H1 (cell line): ENCODE results near the gene TRPV4. TPM values are rescaled to one million over a fixed set of nuclear protein-coding genes. Genes with fewer than 3 reads are reported as not detected.

Experiments
- CTCF ChIA-PET: fragments of 300-600 bp; sonication (Branson Sonifier 250); formaldehyde crosslinking; loops from one replicate; lab custom pipeline; 2021; ENCODE audit not compliant: partially characterized antibody; lab: Charles Lee
- POLR2A ChIA-PET: fragments of 300-600 bp; sonication (Branson Sonifier 250); formaldehyde crosslinking; loops from one replicate; lab custom pipeline; 2021; ENCODE audit warnings: inconsistent platforms; ENCODE audit not compliant: partially characterized antibody; lab: Charles Lee
- DNase-seq, 2 experiments: peaks; one replicate each; pipeline versions ENCODE4 v3.0.0 to v3.0.0-alpha.2; 2010 to 2022; ENCODE audit warnings: low spot score in 2 of 2, low read depth in 1 of 2, mixed read lengths in 1 of 2
- FAIRE-seq: peaks from 2 replicates; lab custom pipeline; 2011; peaks lifted over from hg19 to GRCh38; lab: Jason Lieb, UNC
- H2AFZ ChIP-seq: 2 replicates; pipeline ENCODE4 v1.8.1; 2012; ENCODE audit warnings: low read length, inconsistent platforms
- H2AK5ac ChIP-seq: 2 replicates; pipeline ENCODE4 v1.6.1; 2013; ENCODE audit warnings: low read depth, low read length
- H2BK120ac ChIP-seq: replicated peaks from 2 replicates; pipeline ENCODE3; 2013; ENCODE audit warnings: low read depth, low read length, inconsistent platforms
- H2BK12ac ChIP-seq: 2 replicates; pipeline ENCODE4 v1.6.1; 2013; ENCODE audit warnings: low read depth, low read length
- H2BK15ac ChIP-seq: 2 replicates; pipeline ENCODE4 v1.6.1; 2013; ENCODE audit warnings: low read length
- H2BK20ac ChIP-seq: 2 replicates; pipeline ENCODE4 v1.6.1; 2013; ENCODE audit warnings: low read length
- H2BK5ac ChIP-seq: 2 replicates; pipeline ENCODE4 v1.6.1; 2013; ENCODE audit warnings: low read depth, low read length
- H3K14ac ChIP-seq: 2 replicates; pipeline ENCODE4 v1.6.1; 2013; ENCODE audit warnings: inconsistent platforms; ENCODE audit not compliant: insufficient read length
- H3K18ac ChIP-seq: 2 replicates; pipeline ENCODE4 v1.6.1; 2013; ENCODE audit warnings: low read length; ENCODE audit errors: extremely low read depth
- H3K23ac ChIP-seq: 2 replicates; pipeline ENCODE4 v1.6.1; 2013; ENCODE audit warnings: inconsistent platforms; ENCODE audit not compliant: insufficient read length
- H3K23me2 ChIP-seq: 2 replicates; pipeline ENCODE4 v1.6.1; 2013; ENCODE audit warnings: low read depth, low read length
- H3K27ac ChIP-seq: 2 replicates; pipeline ENCODE4 v1.6.1; 2011; ENCODE audit warnings: low read depth, low read length, inconsistent platforms
- H3K27me3 ChIP-seq, 4 experiments: replicated peaks in 1 of 4; 1 replicate in 1 of 4; 2 replicates in 3 of 4; pipeline versions ENCODE4 v1.6.1 to v1.8.1; 2011 to 2013; ENCODE audit warnings: low read length in 3 of 4, mild to moderate bottlenecking in 3 of 4, inconsistent platforms in 2 of 4, mixed read lengths in 2 of 4, moderate library complexity in 1 of 4; ENCODE audit not compliant: control insufficient read depth in 3 of 4, insufficient read depth in 3 of 4; ENCODE audit errors: extremely low read depth in 1 of 4
- H3K36me3 ChIP-seq, 4 experiments: 2 replicates each; pipeline versions ENCODE4 v1.6.1 to v1.8.1; 2011 to 2013; ENCODE audit warnings: mild to moderate bottlenecking in 4 of 4, low read length in 3 of 4, moderate library complexity in 2 of 4, control low read depth in 1 of 4, inconsistent platforms in 1 of 4; ENCODE audit not compliant: insufficient read depth in 4 of 4, control insufficient read depth in 2 of 4
- H3K4ac ChIP-seq: replicated peaks from 2 replicates; pipeline ENCODE3; 2013; ENCODE audit warnings: low read length, low read depth, mixed read lengths, inconsistent platforms; ENCODE audit not compliant: insufficient read length
- H3K4me1 ChIP-seq, 4 experiments: replicated peaks in 1 of 4; 1 replicate in 1 of 4; 2 replicates in 3 of 4; pipeline versions ENCODE4 v1.6.1 to v1.8.1; 2011 to 2013; ENCODE audit warnings: low read length in 3 of 4, inconsistent platforms in 2 of 4, mixed read lengths in 1 of 4; ENCODE audit not compliant: insufficient read depth in 4 of 4, control insufficient read depth in 3 of 4
- H3K4me2 ChIP-seq, 2 experiments: 2 replicates each; pipeline versions ENCODE4 v1.6.1 to v1.8.1; 2011 to 2013; ENCODE audit warnings: low read depth in 2 of 2, low read length in 2 of 2, control low read depth in 1 of 2, inconsistent platforms in 1 of 2, mild to moderate bottlenecking in 1 of 2; ENCODE audit not compliant: insufficient read depth in 1 of 2
- H3K4me3 ChIP-seq, 4 experiments: fragments of 200-600, 300-600 bp in 1 of 4; sonication (generic), shearing (Covaris generic), sonication (Bioruptor Twin) in 1 of 4; 2 replicates each; pipeline versions ENCODE4 v1.5.1 to v1.8.1; 2011 to 2016; ENCODE audit warnings: low read length in 4 of 4, low read depth in 3 of 4, control low read depth in 2 of 4, inconsistent platforms in 2 of 4, mild to moderate bottlenecking in 2 of 4, mixed read lengths in 1 of 4, moderate library complexity in 1 of 4; ENCODE audit not compliant: insufficient read depth in 2 of 4; ENCODE audit errors: extremely low read depth in 1 of 4
- H3K56ac ChIP-seq: replicated peaks from 2 replicates; pipeline ENCODE3; 2013; ENCODE audit warnings: low read depth, mild to moderate bottlenecking, mixed read lengths, low read length, inconsistent platforms; ENCODE audit not compliant: insufficient read length
- H3K79me1 ChIP-seq: 2 replicates; pipeline ENCODE4 v1.6.1; 2013; ENCODE audit warnings: low read depth, low read length, control low read depth
- H3K79me2 ChIP-seq, 2 experiments: 2 replicates each; pipeline versions ENCODE4 v1.6.1 to v1.8.1; 2012 to 2013; ENCODE audit warnings: low read length in 2 of 2, mild to moderate bottlenecking in 2 of 2, inconsistent platforms in 1 of 2; ENCODE audit not compliant: insufficient read depth in 2 of 2, control insufficient read depth in 1 of 2
- H3K9ac ChIP-seq, 4 experiments: replicated peaks in 1 of 4; 1 replicate in 1 of 4; 2 replicates in 3 of 4; pipeline versions ENCODE4 v1.6.1 to v1.8.1; 2011 to 2013; ENCODE audit warnings: low read depth in 3 of 4, low read length in 3 of 4, control low read depth in 2 of 4, mild to moderate bottlenecking in 2 of 4, moderate library complexity in 2 of 4, inconsistent platforms in 1 of 4; ENCODE audit errors: extremely low read depth in 1 of 4
- H3K9me3 ChIP-seq, 2 experiments: 2 replicates each; pipeline versions ENCODE4 v1.6.1 to v1.8.1; 2012 to 2013; ENCODE audit warnings: mild to moderate bottlenecking in 2 of 2, moderate library complexity in 2 of 2, control low read depth in 1 of 2, inconsistent platforms in 1 of 2, low read depth in 1 of 2, low read length in 1 of 2, mixed read lengths in 1 of 2; ENCODE audit not compliant: insufficient read depth in 2 of 2
- H4K20me1 ChIP-seq, 2 experiments: replicated peaks in 1 of 2; 2 replicates each; pipeline versions ENCODE3 to v1.8.1; 2011 to 2013; ENCODE audit warnings: inconsistent platforms in 2 of 2, low read length in 2 of 2, mild to moderate bottlenecking in 1 of 2; ENCODE audit not compliant: insufficient read depth in 2 of 2, control insufficient read depth in 1 of 2
- H4K5ac ChIP-seq: 2 replicates; pipeline ENCODE4 v1.6.1; 2013; ENCODE audit warnings: low read length, low read depth, mixed read lengths, inconsistent platforms; ENCODE audit not compliant: insufficient read length
- H4K8ac ChIP-seq: 2 replicates; pipeline ENCODE4 v1.8.0; 2013; ENCODE audit warnings: mild to moderate bottlenecking, moderate library complexity, low read length, inconsistent platforms; ENCODE audit not compliant: insufficient read depth; ENCODE audit errors: extremely low read depth
- H4K91ac ChIP-seq: replicated peaks from 2 replicates; pipeline ENCODE3; 2013; ENCODE audit warnings: low read length, mixed read lengths, inconsistent platforms; ENCODE audit not compliant: insufficient read length
- CHD2 ChIP-seq: IDR thresholded peaks from 2 replicates; pipeline ENCODE4 v1.6.1; 2012; ENCODE audit warnings: low read length, improper control_type of control experiment
- GABPA ChIP-seq: IDR thresholded peaks from 2 replicates; pipeline ENCODE4 v1.6.1; 2011; ENCODE audit warnings: mild to moderate bottlenecking, low read length, moderate library complexity, borderline replicate concordance; ENCODE audit not compliant: insufficient read depth
- HDAC2 ChIP-seq, 2 experiments: fragments of 300-600 bp in 1 of 2; sonication (generic) in 1 of 2; IDR thresholded peaks; 2 replicates each; pipeline ENCODE4 v1.6.1; 2011 to 2012; ENCODE audit warnings: low read depth in 2 of 2, low read length in 2 of 2, mild to moderate bottlenecking in 2 of 2, moderate library complexity in 2 of 2, borderline replicate concordance in 1 of 2, inconsistent platforms in 1 of 2
- RAD21 ChIP-seq, 2 experiments: IDR thresholded peaks in 1 of 2; conservative IDR thresholded peaks in 1 of 2; 2 replicates each; pipeline ENCODE4 v1.6.1; 2011; ENCODE audit warnings: low read depth in 2 of 2, low read length in 2 of 2, improper control_type of control experiment in 1 of 2, inconsistent platforms in 1 of 2, mild to moderate bottlenecking in 1 of 2, moderate library complexity in 1 of 2
- RXRA ChIP-seq: IDR thresholded peaks from 2 replicates; pipeline ENCODE4 v1.6.1; 2011; ENCODE audit warnings: low read depth, mild to moderate bottlenecking, low read length, moderate library complexity; ENCODE audit not compliant: insufficient read depth
- SAP30 ChIP-seq: fragments of 300-600 bp; sonication (generic); IDR thresholded peaks from 2 replicates; pipeline ENCODE4 v1.7.1; 2012; ENCODE audit warnings: low read length, moderate library complexity, mild to moderate bottlenecking, inconsistent platforms; ENCODE audit not compliant: insufficient read depth, insufficient replicate concordance
- SIN3A ChIP-seq, 2 experiments: IDR thresholded peaks in 1 of 2; conservative IDR thresholded peaks in 1 of 2; 2 replicates each; pipeline ENCODE4 v1.6.1; 2011 to 2012; ENCODE audit warnings: low read length in 2 of 2, improper control_type of control experiment in 1 of 2, low read depth in 1 of 2, mild to moderate bottlenecking in 1 of 2
- SP1 ChIP-seq: IDR thresholded peaks from 2 replicates; pipeline ENCODE4 v1.6.1; 2011; ENCODE audit warnings: low read depth, low read length
- SP4 ChIP-seq: IDR thresholded peaks from 2 replicates; pipeline ENCODE4 v1.6.1; 2012; ENCODE audit warnings: low read length, inconsistent platforms
- TCF12 ChIP-seq: IDR thresholded peaks from 2 replicates; pipeline ENCODE4 v1.6.1; 2011; ENCODE audit warnings: low read depth, mild to moderate bottlenecking, low read length
- WGBS, 2 experiments: shearing (Covaris generic) in 1 of 2; methylation state at CpG; one replicate each; pipeline versions ENCODE4 v1.1.6 to v1.1.7; 2013 to 2015; ENCODE audit warnings: low lambda C conversion rate in 2 of 2, mixed read lengths in 2 of 2, inconsistent platforms in 1 of 2, low coverage in 1 of 2, missing lambda C conversion rate in 1 of 2; ENCODE audit not compliant: insufficient replicate concordance in 2 of 2, insufficient coverage in 1 of 2, insufficient read length in 1 of 2; ENCODE audit errors: extremely low coverage in 1 of 2, missing lambda C conversion rate in 1 of 2; 5-methylcytosine and 5-hydroxymethylcytosine counted together
- polyA plus RNA-seq, 7 experiments: library from polyadenylated mRNA; depleted of rRNA in 3 of 7; stranded (reverse) in 5 of 7; unstranded in 2 of 7; fragments of >200 nt in 5 of 7; fragments of 200-250 nt in 2 of 7; gene quantifications; 1 replicate in 5 of 7; 2 replicates in 1 of 7; 4 replicates in 1 of 7; pipeline versions ENCODE4 v1.2.1 to v1.2.3, GENCODE V29; 2011 to 2013; ENCODE audit warnings: missing spikeins in 2 of 7, mixed read lengths in 2 of 7
- total RNA-seq: library from RNA; stranded (reverse); fragmentation: NEBNext Ultra II Directional; extraction: Animal tissue kit (Norgen Biotek cat#: 25700); gene quantifications from 2 replicates; pipeline ENCODE4 v1.2.1, GENCODE V29; 2021

TRPV4 gene
- total and polyA plus RNA-seq, 2 of the 8 experiments (the other 6 are each of a cell fraction or from before 2014, with no cell fraction given), result 2.1 to 6.2 TPM

GRCh38 chr12:109734219-109735000 lies 98.8 kb downstream of the TRPV4 start:
- H3K27me3 ChIP-seq, result peaks cover 0 to 16% (median 9%) of the 10 kb centered on the region in 4 experiments; a peak in 4 of 7 replicates
- H2AFZ ChIP-seq, result no peak overlapping the region
- peaks cover 5 to 11% (median 7%) of the 10 kb centered on the region in 4 experiments; a peak in 6 of 7 replicates for H3K4me1 ChIP-seq
- no peaks in the 10 kb centered on the region for H3K36me3 ChIP-seq
- H2BK15ac ChIP-seq, result no peak overlapping the region
- DNase-seq (peak in 1 of 2 experiments; percentile 63), FAIRE-seq (no peak)
- no peak overlapping the region for H4K5ac ChIP-seq
- H2BK5ac ChIP-seq, result no peak overlapping the region
- ChIA-PET POLR2A (interaction anchor here (0.6 to 1.7 kb wide), 4 partner anchors 15 to 177 kb away, joined by 3 to 7 read pairs (median 4); no protein-coding TSS in a partner anchor), CTCF (interaction anchor here (0.6 to 3.7 kb wide), 20 partner anchors 9 to 480 kb away, joined by 3 to 35 read pairs (median 4); no protein-coding TSS in a partner anchor)
- H3K23me2 ChIP-seq, result no peaks in the 10 kb centered on the region
- 23% methylated on average over 22 of the region's 22 CpGs; no CpG with 5 or more reads in 1 of the 2 experiments for WGBS, 2 experiments
- H2BK12ac ChIP-seq, result no peak overlapping the region
- H3K27ac ChIP-seq, result no peak overlapping the region
- no peak overlapping the region for H3K9ac ChIP-seq
- no peak overlapping the region for H4K8ac ChIP-seq
- peak overlapping the region; percentile 61 to 65 for H3K4me2 ChIP-seq
- H3K14ac ChIP-seq, result no peak overlapping the region
- no peaks in the 10 kb centered on the region for H3K9me3 ChIP-seq
- H3K79me1 ChIP-seq, result no peaks in the 10 kb centered on the region
- peak overlapping the region in 2 of 4 experiments; percentile 10 to 46; a peak in 4 of 8 replicates for H3K4me3 ChIP-seq
- no peaks in the 10 kb centered on the region for H3K79me2 ChIP-seq
- H2AK5ac ChIP-seq, result no peak overlapping the region
- H4K20me1 ChIP-seq, result peaks cover 0 to 10% of the 10 kb centered on the region in 2 experiments
- TF ChIP-seq SIN3A (conservative IDR thresholded peaks at IDR 0.05 in 1 of 2, IDR thresholded peaks at IDR 0.05 in 1 of 2; ENCODE audit: low read depth in 1 of 2, low read length in 2 of 2) (peak; percentile 95 to 99), CHD2 (0 out of 2 replicates have a peak, but pooled peaks have one; percentile 17), SP4 (no peak), HDAC2 (IDR thresholded peaks at IDR 0.05; ENCODE audit: borderline replicate concordance in 1 of 2, low read depth in 2 of 2, low read length in 2 of 2) (peak in 1 of 2 experiments; percentile 63; a peak in 1 of 4 replicates), RAD21 (IDR thresholded peaks at IDR 0.05 in 1 of 2, conservative IDR thresholded peaks at IDR 0.05 in 1 of 2; ENCODE audit: low read depth in 2 of 2, low read length in 2 of 2) (no peak; a peak in 1 of 4 replicates), SP1 (peak; percentile 92), RXRA (no peak), TCF12 (peak; percentile 35; the same call in 1 of the 2 replicates), SAP30 (peak; percentile 92), GABPA (peak; percentile 61; the same call in 1 of the 2 replicates)
- H3K56ac ChIP-seq, result no peak overlapping the region
- peak overlapping the region; percentile 71; the same call in 1 of the 2 replicates for H3K18ac ChIP-seq
- no peak overlapping the region for H3K4ac ChIP-seq
- H4K91ac ChIP-seq, result no peak overlapping the region
- no peak overlapping the region for H3K23ac ChIP-seq
- H2BK20ac ChIP-seq, result no peak overlapping the region
- no peak overlapping the region for H2BK120ac ChIP-seq
